ENCODE data around the gene RARA.

- TF ChIP-seq CTCF (IDR thresholded peaks at IDR 0.05) = no peak
- no peak for TF ChIP-seq POLR2A (IDR thresholded peaks at IDR 0.05; ENCODE audit: low read depth)
- TF ChIP-seq POLR2AphosphoS5 (IDR thresholded peaks at IDR 0.05) = no peak
- no peak for TF ChIP-seq EP300 (IDR thresholded peaks at IDR 0.05)
Observed at GRCh38 chr17:40338058-40338457, 29.1 kb downstream of the RARA start.
